Neural cell (in vitro differentiated cells): ENCODE measurements around the gene COPS8. TPM values are rescaled to one million over a fixed set of nuclear protein-coding genes. Genes with fewer than 3 reads are reported as not detected.

Experiments
- H2AFZ ChIP-seq: fragments of 200-600, 300-800 bp; sonication (generic), shearing (Covaris generic); 2 replicates; pipeline ENCODE4 v1.6.0; 2014; ENCODE audit warnings: low read depth, mild to moderate bottlenecking, antibody characterized with exemption, low read length, moderate library complexity
- H3F3A ChIP-seq: fragments of 200-600 bp; shearing (Covaris generic); 2 replicates; pipeline ENCODE4 v1.6.1; 2016; ENCODE audit warnings: mild to moderate bottlenecking, moderate library complexity, mixed read lengths, antibody characterized with exemption, low read length; ENCODE audit not compliant: insufficient read depth, poor library complexity, severe bottlenecking
- H3K27ac ChIP-seq: fragments of 200-600, 300-800 bp; sonication (generic), shearing (Covaris generic); 2 replicates; pipeline ENCODE4 v1.5.1; 2014; ENCODE audit warnings: mild to moderate bottlenecking, low read length, moderate library complexity
- H3K27me3 ChIP-seq: fragments of 300-800, 200-600 bp; sonication (generic), shearing (Covaris generic); 2 replicates; pipeline ENCODE4 v1.6.0; 2014; ENCODE audit warnings: mild to moderate bottlenecking, low read depth, low read length, moderate library complexity; ENCODE audit not compliant: insufficient read depth
- H3K36me3 ChIP-seq: fragments of 300-800, 200-600 bp; sonication (generic), shearing (Covaris generic); 2 replicates; pipeline ENCODE4 v1.5.1; 2014; ENCODE audit warnings: mild to moderate bottlenecking, antibody characterized with exemption, low read length, moderate library complexity; ENCODE audit not compliant: insufficient read depth
- H3K4me2 ChIP-seq: fragments of 300-800, 200-600 bp; sonication (generic), shearing (Covaris generic); 2 replicates; pipeline ENCODE4 v1.6.0; 2014; ENCODE audit warnings: mild to moderate bottlenecking, low read length
- H3K4me3 ChIP-seq: fragments of 300-800, 200-600 bp; sonication (generic), shearing (Covaris generic); 2 replicates; pipeline ENCODE4 v1.5.1; 2014; ENCODE audit warnings: mild to moderate bottlenecking, low read length, moderate library complexity
- H3K79me2 ChIP-seq: fragments of 200-600 bp; shearing (Covaris generic); replicated peaks from 2 replicates; pipeline ENCODE4 v1.6.0; 2014; ENCODE audit warnings: mild to moderate bottlenecking, low read length, moderate library complexity; ENCODE audit not compliant: insufficient read depth
- H3K9ac ChIP-seq: fragments of 300-800, 200-600 bp; sonication (generic), shearing (Covaris generic); 2 replicates; pipeline ENCODE4 v1.6.1; 2016; ENCODE audit warnings: mild to moderate bottlenecking, low read length, mixed read lengths
- H3K9me2 ChIP-seq: fragments of 200-600 bp; shearing (Covaris generic); 2 replicates; pipeline ENCODE4 v1.6.1; 2016; ENCODE audit warnings: mild to moderate bottlenecking, low read length, mixed read lengths; ENCODE audit not compliant: insufficient read depth
- H3K9me3 ChIP-seq: fragments of 200-600, 300-800 bp; sonication (generic), shearing (Covaris generic); 2 replicates; pipeline ENCODE4 v1.6.1; 2016; ENCODE audit warnings: mild to moderate bottlenecking, mixed run types, low read length, moderate library complexity, mixed read lengths
- H4K20me1 ChIP-seq: fragments of 200-600 bp; shearing (Covaris generic); 2 replicates; pipeline ENCODE4 v1.6.1; 2016; ENCODE audit warnings: mild to moderate bottlenecking, mixed run types; ENCODE audit not compliant: insufficient read depth
- EP300 ChIP-seq: fragments of 450-650 bp; conservative IDR thresholded peaks from 2 replicates; pipeline ENCODE4 v1.6.1; 2014; ENCODE audit warnings: antibody characterized with exemption, mild to moderate bottlenecking, moderate library complexity; ENCODE audit not compliant: poor library complexity, severe bottlenecking
- EZH2 ChIP-seq: fragments of 200-600, 300-800 bp; shearing (Covaris generic), sonication (generic); IDR thresholded peaks from 2 replicates; pipeline ENCODE4 v1.6.1; 2014; ENCODE audit warnings: antibody characterized with exemption, low read length, borderline replicate concordance, mild to moderate bottlenecking; ENCODE audit not compliant: insufficient read depth, poor library complexity, severe bottlenecking
- MXI1 ChIP-seq: fragments of 450-650 bp; conservative IDR thresholded peaks from 2 replicates; pipeline ENCODE4 v1.6.1; 2014; ENCODE audit warnings: antibody characterized with exemption, mild to moderate bottlenecking; ENCODE audit not compliant: poor library complexity, severe bottlenecking
- POLR2AphosphoS5 ChIP-seq: IDR thresholded peaks from 2 replicates; pipeline ENCODE4 v1.6.1; 2012
- RAD21 ChIP-seq: fragments of 450-650 bp; conservative IDR thresholded peaks from 2 replicates; pipeline ENCODE4 v1.6.1; 2014; ENCODE audit warnings: antibody characterized with exemption, mild to moderate bottlenecking, moderate library complexity
- SMC3 ChIP-seq: fragments of 450-650 bp; conservative IDR thresholded peaks from 2 replicates; pipeline ENCODE4 v1.6.1; 2014; ENCODE audit warnings: antibody characterized with exemption, mild to moderate bottlenecking, moderate library complexity; ENCODE audit not compliant: poor library complexity
- TAF1 ChIP-seq: IDR thresholded peaks from 2 replicates; pipeline ENCODE4 v1.6.1; 2012; ENCODE audit warnings: low read depth
- polyA plus RNA-seq: library from polyadenylated mRNA; depleted of rRNA; stranded (reverse); fragments of >200 nt; gene quantifications from 2 replicates; pipeline ENCODE4 v1.2.3, GENCODE V29; 2014
- TF ChIP-seq, protein P1 (sequence below): fragments of 450-650 bp; IDR thresholded peaks from 2 replicates; pipeline ENCODE4 v1.5.1; 2014; ENCODE audit warnings: antibody characterized with exemption, mild to moderate bottlenecking, moderate library complexity; ENCODE audit not compliant: poor library complexity, severe bottlenecking
- TF ChIP-seq, protein P2 (sequence below): IDR thresholded peaks from 2 replicates; pipeline ENCODE4 v1.6.1; 2012; ENCODE audit warnings: borderline replicate concordance

Gene COPS8
- polyA plus RNA-seq, 1 donor from 2014 or later = 269 TPM

DNA sequence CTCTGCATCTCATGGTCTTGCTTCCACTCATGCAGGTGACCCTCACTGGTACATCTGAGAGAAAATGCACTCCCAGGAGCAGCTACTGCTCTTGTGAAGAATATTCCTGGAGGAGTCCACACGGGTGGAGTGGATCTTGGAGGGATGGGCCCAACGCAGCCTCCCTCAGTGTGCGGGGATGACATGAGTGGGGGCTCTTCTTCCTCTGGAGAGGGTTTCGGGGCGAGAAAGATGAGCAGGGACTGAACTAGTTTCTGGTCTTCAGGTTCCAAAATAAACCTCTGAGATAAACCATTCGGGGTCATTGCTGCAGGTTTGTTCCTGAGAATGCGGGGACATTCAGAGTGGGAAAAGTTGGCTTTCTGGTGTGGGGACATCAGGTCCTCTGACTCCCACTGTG lies 39.1 kb downstream of the COPS8 start:
- Histone ChIP-seq H3K4me2 (no peak overlapping the region), H3K9me2 (no peaks in the 10 kb centered on the region), H2AFZ (no peak overlapping the region), H3K9me3 (no peaks in the 10 kb centered on the region), H3K36me3 (no peaks in the 10 kb centered on the region), H3K27ac (no peak overlapping the region), H3K79me2 (no peaks in the 10 kb centered on the region), H3K4me3 (no peak overlapping the region), H4K20me1 (no peaks in the 10 kb centered on the region), H3F3A (no peaks in the 10 kb centered on the region), H3K27me3 (no peaks in the 10 kb centered on the region), H3K9ac (no peak overlapping the region)
- TF ChIP-seq MXI1 (no peak), POLR2AphosphoS5 (no peak), TAF1 (no peak), SMC3 (no peak), EP300 (no peak), RAD21 (no peak), EZH2 (no peak)
- TF ChIP-seq, protein P1, sequence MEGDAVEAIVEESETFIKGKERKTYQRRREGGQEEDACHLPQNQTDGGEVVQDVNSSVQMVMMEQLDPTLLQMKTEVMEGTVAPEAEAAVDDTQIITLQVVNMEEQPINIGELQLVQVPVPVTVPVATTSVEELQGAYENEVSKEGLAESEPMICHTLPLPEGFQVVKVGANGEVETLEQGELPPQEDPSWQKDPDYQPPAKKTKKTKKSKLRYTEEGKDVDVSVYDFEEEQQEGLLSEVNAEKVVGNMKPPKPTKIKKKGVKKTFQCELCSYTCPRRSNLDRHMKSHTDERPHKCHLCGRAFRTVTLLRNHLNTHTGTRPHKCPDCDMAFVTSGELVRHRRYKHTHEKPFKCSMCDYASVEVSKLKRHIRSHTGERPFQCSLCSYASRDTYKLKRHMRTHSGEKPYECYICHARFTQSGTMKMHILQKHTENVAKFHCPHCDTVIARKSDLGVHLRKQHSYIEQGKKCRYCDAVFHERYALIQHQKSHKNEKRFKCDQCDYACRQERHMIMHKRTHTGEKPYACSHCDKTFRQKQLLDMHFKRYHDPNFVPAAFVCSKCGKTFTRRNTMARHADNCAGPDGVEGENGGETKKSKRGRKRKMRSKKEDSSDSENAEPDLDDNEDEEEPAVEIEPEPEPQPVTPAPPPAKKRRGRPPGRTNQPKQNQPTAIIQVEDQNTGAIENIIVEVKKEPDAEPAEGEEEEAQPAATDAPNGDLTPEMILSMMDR = no peak
- TF ChIP-seq, protein P2, sequence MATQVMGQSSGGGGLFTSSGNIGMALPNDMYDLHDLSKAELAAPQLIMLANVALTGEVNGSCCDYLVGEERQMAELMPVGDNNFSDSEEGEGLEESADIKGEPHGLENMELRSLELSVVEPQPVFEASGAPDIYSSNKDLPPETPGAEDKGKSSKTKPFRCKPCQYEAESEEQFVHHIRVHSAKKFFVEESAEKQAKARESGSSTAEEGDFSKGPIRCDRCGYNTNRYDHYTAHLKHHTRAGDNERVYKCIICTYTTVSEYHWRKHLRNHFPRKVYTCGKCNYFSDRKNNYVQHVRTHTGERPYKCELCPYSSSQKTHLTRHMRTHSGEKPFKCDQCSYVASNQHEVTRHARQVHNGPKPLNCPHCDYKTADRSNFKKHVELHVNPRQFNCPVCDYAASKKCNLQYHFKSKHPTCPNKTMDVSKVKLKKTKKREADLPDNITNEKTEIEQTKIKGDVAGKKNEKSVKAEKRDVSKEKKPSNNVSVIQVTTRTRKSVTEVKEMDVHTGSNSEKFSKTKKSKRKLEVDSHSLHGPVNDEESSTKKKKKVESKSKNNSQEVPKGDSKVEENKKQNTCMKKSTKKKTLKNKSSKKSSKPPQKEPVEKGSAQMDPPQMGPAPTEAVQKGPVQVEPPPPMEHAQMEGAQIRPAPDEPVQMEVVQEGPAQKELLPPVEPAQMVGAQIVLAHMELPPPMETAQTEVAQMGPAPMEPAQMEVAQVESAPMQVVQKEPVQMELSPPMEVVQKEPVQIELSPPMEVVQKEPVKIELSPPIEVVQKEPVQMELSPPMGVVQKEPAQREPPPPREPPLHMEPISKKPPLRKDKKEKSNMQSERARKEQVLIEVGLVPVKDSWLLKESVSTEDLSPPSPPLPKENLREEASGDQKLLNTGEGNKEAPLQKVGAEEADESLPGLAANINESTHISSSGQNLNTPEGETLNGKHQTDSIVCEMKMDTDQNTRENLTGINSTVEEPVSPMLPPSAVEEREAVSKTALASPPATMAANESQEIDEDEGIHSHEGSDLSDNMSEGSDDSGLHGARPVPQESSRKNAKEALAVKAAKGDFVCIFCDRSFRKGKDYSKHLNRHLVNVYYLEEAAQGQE = no peak

DNA sequence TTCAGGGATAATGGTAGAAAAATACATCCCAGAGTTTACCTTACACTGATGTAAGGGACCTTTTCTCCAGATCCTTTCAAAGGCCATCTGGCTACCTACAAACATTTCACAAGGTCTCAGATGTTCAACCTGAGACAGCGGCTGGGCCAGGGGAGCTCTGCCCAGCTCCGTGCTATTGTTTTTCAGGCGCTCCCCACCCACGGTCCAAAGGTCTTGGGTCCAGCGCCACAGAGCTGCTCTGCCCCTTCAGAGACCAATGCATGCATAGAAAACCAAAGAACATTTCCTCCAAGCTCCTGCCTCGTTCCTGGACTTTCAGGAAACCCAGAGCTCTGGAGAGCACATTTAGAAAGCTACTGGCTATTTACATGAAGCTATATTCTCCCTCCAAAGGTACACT lies 40.3 kb downstream of the COPS8 start:
- H3K9me3 ChIP-seq = no peaks in the 10 kb centered on the region
- H2AFZ ChIP-seq = no peak overlapping the region
- no peak for TF ChIP-seq RAD21
- TF ChIP-seq EZH2 = no peak
- TF ChIP-seq, protein P2 = no peak
- no peak for TF ChIP-seq EP300
- TF ChIP-seq MXI1 = no peak
- no peak for TF ChIP-seq TAF1
- TF ChIP-seq, protein P1 = no peak
- TF ChIP-seq POLR2AphosphoS5 = no peak
- TF ChIP-seq SMC3 = no peak
- H4K20me1 ChIP-seq = no peaks in the 10 kb centered on the region
- no peaks in the 10 kb centered on the region for H3K36me3 ChIP-seq
- H3K4me3 ChIP-seq = no peak overlapping the region
- H3K79me2 ChIP-seq = no peaks in the 10 kb centered on the region
- H3K9ac ChIP-seq = no peak overlapping the region
- H3K4me2 ChIP-seq = no peak overlapping the region
- H3K27me3 ChIP-seq = no peaks in the 10 kb centered on the region
- H3K9me2 ChIP-seq = no peaks in the 10 kb centered on the region
- no peaks in the 10 kb centered on the region for H3F3A ChIP-seq
- H3K27ac ChIP-seq = no peak overlapping the region
